ENCODE measurements around the gene GABRA5. TPM values are rescaled to one million over a fixed set of nuclear protein-coding genes. Genes with fewer than 3 reads are reported as not detected.
"Not testable (repeated sequence)": the region's sequence is repeated elsewhere in the genome, so short reads cannot be mapped to it uniquely, and the experiment has no call there.

Gene GABRA5
- polyA plus RNA-seq, result not detected

DNA sequence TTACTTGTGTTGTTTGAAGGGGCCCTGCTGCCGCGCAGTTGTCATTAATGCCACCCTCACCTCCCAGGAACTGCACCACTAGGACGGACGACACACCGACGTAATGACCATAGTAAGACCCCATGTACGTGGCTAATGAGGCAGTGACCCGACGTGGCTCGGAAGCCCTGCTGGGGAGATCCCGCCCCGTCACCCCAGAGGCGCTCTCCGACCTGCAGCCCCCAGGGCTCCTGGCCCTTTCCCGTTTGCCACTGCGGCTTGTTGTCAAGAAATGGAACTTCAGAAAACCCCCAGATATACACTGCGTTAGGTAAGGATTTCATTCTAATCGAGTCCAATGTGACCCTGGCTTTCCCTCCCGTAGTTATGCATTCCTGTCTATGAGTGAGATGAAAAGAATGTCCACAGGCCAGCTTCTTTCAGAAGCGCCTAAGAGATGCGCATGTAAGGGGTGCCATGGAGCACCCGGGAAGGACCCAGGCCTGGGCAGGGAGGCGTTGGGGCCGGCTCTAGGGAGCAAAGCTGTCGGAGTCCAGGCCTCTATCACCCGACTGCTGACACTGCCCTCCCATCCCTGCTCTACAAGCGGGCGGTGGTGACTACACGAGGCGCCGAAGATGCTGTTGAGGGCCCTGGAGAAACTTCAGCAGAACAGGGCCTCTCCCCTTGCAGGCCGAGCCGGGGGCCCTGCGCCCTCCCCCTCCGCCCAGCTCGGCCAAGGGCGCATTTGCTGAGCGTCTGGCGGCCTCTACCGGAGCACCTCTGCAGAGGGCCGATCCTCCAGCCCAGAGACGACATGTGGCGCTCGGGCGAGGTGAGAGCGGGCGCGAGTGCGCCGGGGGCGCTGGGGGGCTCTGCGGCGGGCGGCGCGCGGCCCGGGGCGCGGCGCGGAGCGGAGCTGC lies at the start of gene GABRA5:
TSS of gene GABRA5 (plus strand) at position 765 of the 902 bp plus-strand sequence. CDS start 2,187 bp downstream, outside the sequence.
- Mint-ChIP-seq H3K27ac (no peak within 1 kb of the TSS), H3K27me3 (ENCODE audit: low read depth in 3 of 3) (peaks cover 4 to 9% (median 7%) of the 10 kb centered on the region in 3 donors), H3K4me3 (peak within 1 kb of the TSS in 1 of 5 donors; percentile 35), H3K9me3 (peaks cover 0 to 8% (median 0%) of the 10 kb centered on the region in 6 donors), H3K4me1 (no peaks in the 10 kb centered on the region), H3K36me3 (peaks cover 0 to 4% (median 0%) of the 10 kb centered on the region in 3 donors)
- no peak for DNase-seq

- peaks cover 7 to 46% (median 14%) of the 10 kb centered on the region in 6 donors for H3K9me3 Mint-ChIP-seq
- not testable (repeated sequence) for DNase-seq; H3K4me3 Mint-ChIP-seq; H3K27ac Mint-ChIP-seq; H3K4me1 Mint-ChIP-seq; H3K27me3 Mint-ChIP-seq (ENCODE audit: low read depth in 3 of 3); H3K36me3 Mint-ChIP-seq
Measured at GRCh38 chr15:26831191-26831590, 35.7 kb upstream of the GABRA5 start.

DNA sequence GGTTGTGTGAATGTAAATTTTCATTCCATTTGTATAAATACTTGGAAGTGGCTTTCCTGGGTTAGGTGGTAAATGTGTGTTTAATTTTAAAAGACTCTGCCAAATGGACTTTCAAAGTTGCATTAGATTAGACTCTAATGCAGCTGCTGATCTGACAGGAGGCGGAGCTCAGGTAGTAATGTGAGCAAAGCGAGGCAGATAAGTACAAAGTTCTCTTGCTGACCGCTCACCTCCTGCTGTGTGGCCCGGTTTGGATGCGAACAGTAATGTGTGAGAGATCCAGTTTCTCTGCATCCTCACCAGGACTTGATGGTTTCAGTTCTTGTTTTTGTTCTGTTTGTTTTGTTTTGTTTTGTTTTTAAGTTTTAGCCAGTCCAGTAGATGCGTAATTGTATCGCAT lies 34.9 kb upstream of the GABRA5 start:
- H3K27me3 Mint-ChIP-seq (ENCODE audit: low read depth in 3 of 3), result no peaks in the 10 kb centered on the region
- no peak overlapping the region for H3K4me3 Mint-ChIP-seq
- H3K36me3 Mint-ChIP-seq, result no peaks in the 10 kb centered on the region
- DNase-seq, result no peak
- H3K4me1 Mint-ChIP-seq, result no peaks in the 10 kb centered on the region
- no peak overlapping the region for H3K27ac Mint-ChIP-seq
- H3K9me3 Mint-ChIP-seq, result peaks cover 7 to 53% (median 14%) of the 10 kb centered on the region in 6 donors

- Mint-ChIP-seq H3K4me3 (no peak overlapping the region), H3K36me3 (no peaks in the 10 kb centered on the region), H3K27ac (no peak overlapping the region), H3K4me1 (no peaks in the 10 kb centered on the region), H3K27me3 (ENCODE audit: low read depth in 3 of 3) (peaks cover 0 to 5% (median 2%) of the 10 kb centered on the region in 3 donors), H3K9me3 (peaks cover 11 to 43% (median 14%) of the 10 kb centered on the region in 6 donors)
- no peak for DNase-seq
Measured at GRCh38 chr15:26838742-26839460, 28.0 kb upstream of the GABRA5 start.

- Mint-ChIP-seq H3K4me1 (no peaks in the 10 kb centered on the region), H3K36me3 (no peaks in the 10 kb centered on the region), H3K9me3 (peaks cover 6 to 34% (median 12%) of the 10 kb centered on the region in 6 donors), H3K27me3 (ENCODE audit: low read depth in 3 of 3) (peaks cover 0 to 5% (median 2%) of the 10 kb centered on the region in 3 donors), H3K4me3 (no peak overlapping the region), H3K27ac (no peak overlapping the region)
- DNase-seq, result no peak
Measured at GRCh38 chr15:26841514-26841913, 25.3 kb upstream of the GABRA5 start.

- Mint-ChIP-seq H3K27ac (no peak overlapping the region), H3K4me3 (no peak overlapping the region), H3K36me3 (no peaks in the 10 kb centered on the region), H3K4me1 (no peaks in the 10 kb centered on the region), H3K9me3 (peaks cover 6 to 31% (median 12%) of the 10 kb centered on the region in 6 donors), H3K27me3 (ENCODE audit: low read depth in 3 of 3) (peaks cover 0 to 5% (median 2%) of the 10 kb centered on the region in 3 donors)
- no peak for DNase-seq
Measured at GRCh38 chr15:26841941-26842340, 24.9 kb upstream of the GABRA5 start.

DNA sequence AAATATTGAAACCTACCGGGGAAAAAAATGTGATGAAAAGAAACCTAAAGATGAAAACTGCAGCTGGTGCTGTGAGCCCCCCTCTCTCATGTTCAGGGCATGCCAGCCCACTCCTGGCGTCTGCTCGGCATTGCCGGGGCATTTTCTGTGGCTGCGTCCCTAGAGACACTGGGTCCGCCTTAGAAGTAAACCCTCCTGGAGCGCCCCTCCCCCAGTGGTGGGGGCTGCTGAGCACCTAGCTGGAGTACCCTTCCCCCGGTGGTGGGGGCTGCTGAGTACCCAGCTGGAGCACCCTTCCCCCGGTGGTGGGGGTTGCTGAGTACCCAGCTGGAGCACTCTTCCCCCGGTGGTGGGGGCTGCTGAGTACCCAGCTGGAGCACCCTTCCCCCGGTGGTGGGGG lies 24.5 kb upstream of the GABRA5 start:
- no peaks in the 10 kb centered on the region for H3K36me3 Mint-ChIP-seq
- no peaks in the 10 kb centered on the region for H3K4me1 Mint-ChIP-seq
- H3K4me3 Mint-ChIP-seq, result no peak overlapping the region
- peaks cover 0 to 3% (median 2%) of the 10 kb centered on the region in 3 donors for H3K27me3 Mint-ChIP-seq (ENCODE audit: low read depth in 3 of 3)
- no peak for DNase-seq
- H3K9me3 Mint-ChIP-seq, result peaks cover 6 to 27% (median 10%) of the 10 kb centered on the region in 6 donors
- H3K27ac Mint-ChIP-seq, result no peak overlapping the region

DNA sequence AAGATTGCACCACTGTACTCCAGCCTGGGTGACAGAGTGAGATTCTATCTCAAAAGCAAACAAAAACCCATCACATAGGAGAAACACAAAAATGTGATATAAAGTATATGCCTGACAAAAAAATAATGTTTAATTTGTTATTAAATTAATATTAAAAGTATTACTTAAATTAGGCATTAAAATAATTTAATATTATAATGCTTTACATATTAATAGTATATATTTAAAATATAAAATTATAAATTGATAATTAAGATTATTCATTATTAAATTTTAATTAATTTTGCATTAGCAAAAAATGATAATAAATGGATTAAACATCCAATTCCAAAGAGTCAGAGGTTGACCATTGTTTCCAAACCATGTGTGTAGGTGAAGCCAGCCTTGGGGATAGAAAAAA lies 22.0 kb upstream of the GABRA5 start:
- Mint-ChIP-seq H3K36me3 (no peaks in the 10 kb centered on the region), H3K27ac (no peak overlapping the region), H3K9me3 (peaks cover 1 to 29% (median 7%) of the 10 kb centered on the region in 6 donors), H3K4me1 (no peaks in the 10 kb centered on the region), H3K27me3 (ENCODE audit: low read depth in 3 of 3) (peaks cover 2 to 4% (median 3%) of the 10 kb centered on the region in 3 donors), H3K4me3 (no peak overlapping the region)
- no peak for DNase-seq

DNA sequence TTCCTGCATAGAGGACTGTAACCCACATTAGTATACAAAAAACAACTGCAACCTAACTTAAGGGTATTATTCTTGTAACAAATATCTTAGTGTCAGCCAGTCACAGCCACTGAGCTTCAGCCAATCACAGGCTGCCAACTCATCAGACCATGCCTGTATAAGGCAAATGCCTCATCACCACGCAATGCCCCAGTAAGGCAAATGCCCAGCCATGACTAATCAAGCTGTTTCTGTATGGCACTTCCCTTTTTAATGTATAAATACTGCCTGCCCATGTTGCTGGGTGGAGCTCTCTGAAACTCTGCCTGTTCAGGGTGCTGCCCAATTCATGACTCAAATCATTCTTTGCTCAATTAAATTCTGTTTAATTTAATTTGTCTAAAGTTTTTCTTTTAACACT lies 18.4 kb upstream of the GABRA5 start:
- peaks cover 0 to 4% (median 0%) of the 10 kb centered on the region in 3 donors for H3K27me3 Mint-ChIP-seq (ENCODE audit: low read depth in 3 of 3)
- peaks cover 0 to 19% (median 4%) of the 10 kb centered on the region in 6 donors for H3K9me3 Mint-ChIP-seq
- H3K4me3 Mint-ChIP-seq, result no peak overlapping the region
- no peak for DNase-seq
- no peak overlapping the region for H3K27ac Mint-ChIP-seq
- no peaks in the 10 kb centered on the region for H3K4me1 Mint-ChIP-seq
- no peaks in the 10 kb centered on the region for H3K36me3 Mint-ChIP-seq

GRCh38 chr15:26850161-26850560 lies 16.7 kb upstream of the GABRA5 start:
- peaks cover 0 to 19% (median 6%) of the 10 kb centered on the region in 6 donors for H3K9me3 Mint-ChIP-seq
- H3K36me3 Mint-ChIP-seq, result no peaks in the 10 kb centered on the region
- peaks cover 0 to 4% (median 1%) of the 10 kb centered on the region in 3 donors for H3K27me3 Mint-ChIP-seq (ENCODE audit: low read depth in 3 of 3)
- no peak overlapping the region for H3K4me3 Mint-ChIP-seq
- no peaks in the 10 kb centered on the region for H3K4me1 Mint-ChIP-seq
- no peak for DNase-seq
- H3K27ac Mint-ChIP-seq, result no peak overlapping the region

GRCh38 chr15:26852980-26853379 lies 13.9 kb upstream of the GABRA5 start:
- H3K27ac Mint-ChIP-seq, result no peak overlapping the region
- H3K36me3 Mint-ChIP-seq, result no peaks in the 10 kb centered on the region
- DNase-seq, result no peak
- peaks cover 0 to 4% (median 1%) of the 10 kb centered on the region in 3 donors for H3K27me3 Mint-ChIP-seq (ENCODE audit: low read depth in 3 of 3)
- no peaks in the 10 kb centered on the region for H3K4me1 Mint-ChIP-seq
- no peak overlapping the region for H3K4me3 Mint-ChIP-seq
- H3K9me3 Mint-ChIP-seq, result peaks cover 0 to 15% (median 7%) of the 10 kb centered on the region in 6 donors

- no peak for DNase-seq
- no peaks in the 10 kb centered on the region for H3K36me3 Mint-ChIP-seq
- H3K4me3 Mint-ChIP-seq, result no peak overlapping the region
- peaks cover 0 to 17% (median 4%) of the 10 kb centered on the region in 6 donors for H3K9me3 Mint-ChIP-seq
- no peak overlapping the region for H3K27ac Mint-ChIP-seq
- H3K27me3 Mint-ChIP-seq (ENCODE audit: low read depth in 3 of 3), result peaks cover 0 to 4% (median 1%) of the 10 kb centered on the region in 3 donors
- no peaks in the 10 kb centered on the region for H3K4me1 Mint-ChIP-seq
Measured at GRCh38 chr15:26854435-26854834, 12.4 kb upstream of the GABRA5 start.

DNA sequence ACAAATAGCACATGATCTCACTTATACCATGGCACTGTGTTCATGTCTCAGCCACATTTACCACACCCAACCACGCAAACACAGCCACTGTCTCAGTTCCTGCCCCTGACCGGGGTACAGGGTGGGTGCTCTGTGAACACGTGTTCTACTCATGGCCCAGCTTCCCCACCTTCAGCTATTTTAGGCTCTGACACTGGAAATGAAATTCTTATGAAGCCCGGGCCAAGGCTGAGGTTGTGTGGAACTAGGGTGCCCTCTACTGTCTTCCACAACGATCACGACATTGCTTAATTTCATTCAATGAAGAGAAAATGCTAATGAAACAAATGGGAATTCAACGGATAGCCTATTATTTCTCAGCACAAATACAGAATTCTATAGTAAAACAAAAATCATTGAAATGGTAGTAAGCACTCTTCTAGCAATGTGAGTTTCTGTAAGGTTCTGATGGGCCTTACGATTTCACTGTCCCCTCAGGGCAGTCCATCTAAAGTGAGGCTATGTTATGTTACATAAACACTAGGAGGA lies 2.1 kb upstream of the GABRA5 start:
- Mint-ChIP-seq H3K36me3 (peaks cover 0 to 4% (median 0%) of the 10 kb centered on the region in 3 donors), H3K9me3 (peaks cover 0 to 8% (median 4%) of the 10 kb centered on the region in 6 donors), H3K4me1 (no peaks in the 10 kb centered on the region), H3K4me3 (no peak overlapping the region), H3K27ac (no peak overlapping the region), H3K27me3 (ENCODE audit: low read depth in 3 of 3) (peaks cover 5 to 11% (median 6%) of the 10 kb centered on the region in 3 donors)
- no peak for DNase-seq
